AG04450 (cell line): Measurements from ENCODE around the gene PRKAB2. TPM values are rescaled to one million over a fixed set of nuclear protein-coding genes. Genes with fewer than 3 reads are reported as not detected.

Source experiments
- CTCF ChIA-PET: fragments of 300-600, 350-600 bp; formaldehyde crosslinking; extraction: SDS; loops from one replicate; lab custom pipeline; 2022; ENCODE audit warnings: antibody characterized with exemption, inconsistent platforms; lab: Charles Lee
- POLR2A ChIA-PET: fragments of 350-600 bp; formaldehyde crosslinking; extraction: SDS; loops from one replicate; lab custom pipeline; 2021; ENCODE audit warnings: antibody characterized with exemption, inconsistent platforms; lab: Yijun Ruan, JAX
- DNase-seq: peaks from one replicate; pipeline ENCODE4 v3.0.0-alpha.2; 2011; ENCODE audit warnings: low read depth, low spot score
- H3K27ac ChIP-seq: one replicate; pipeline ENCODE4 v1.5.1; 2012; ENCODE audit warnings: low read depth, low read length, control low read depth
- H3K27me3 ChIP-seq: one replicate; pipeline ENCODE4 v1.6.0; 2012; ENCODE audit warnings: low read length; ENCODE audit not compliant: control insufficient read depth, insufficient read depth
- H3K4me3 ChIP-seq: 2 replicates; pipeline ENCODE4 v1.5.1; 2011; ENCODE audit warnings: mild to moderate bottlenecking, low read depth, low read length, control low read depth
- H3K9me3 ChIP-seq: 2 replicates; pipeline ENCODE4 v1.5.1; 2012; ENCODE audit warnings: low read length; ENCODE audit not compliant: control insufficient read depth, insufficient read depth
- CTCF ChIP-seq: IDR thresholded peaks from 2 replicates; pipeline ENCODE4 v1.5.1; 2011; ENCODE audit warnings: low read depth, low read length, control low read depth, inconsistent platforms
- polyA minus RNA-seq: library from RNA; depleted of rRNA, polyadenylated mRNA; stranded (reverse); fragments of >200 nt; gene quantifications from 2 replicates; pipeline ENCODE4 v1.2.3, GENCODE V29; 2011; rRNA and poly(A)+ RNA removed
- polyA plus RNA-seq: library from polyadenylated mRNA; depleted of rRNA; stranded (reverse); fragments of >200 nt; gene quantifications from 2 replicates; pipeline ENCODE4 v1.2.3, GENCODE V29; 2011; rRNA removed

The PRKAB2 gene
- polyA plus RNA-seq (19.1 and 28.1 TPM in 2 replicates), polyA minus RNA-seq (9.2 and 14.6 TPM in 2 replicates)

- H3K27me3 ChIP-seq, result no peaks in the 10 kb centered on the region
- POLR2A ChIA-PET, result interaction anchor here (0.7 to 1.4 kb wide), 3 partner anchors 53 to 71 kb away, joined by 3 read pairs; partner anchors contain the start of genes CHD1L and FMO5
- no peaks in the 10 kb centered on the region; the same call in 1 of the 2 replicates for H3K9me3 ChIP-seq
- CTCF ChIA-PET, result interaction anchor here (0.6 to 3.3 kb wide), 13 partner anchors 9 to 259 kb away, joined by 3 to 33 read pairs (median 4); partner anchors contain the start of gene CHD1L
- H3K4me3 ChIP-seq, result peak within 1 kb of the TSS; percentile 93
- peak within 1 kb of the TSS; percentile 94 for H3K27ac ChIP-seq
- TF ChIP-seq CTCF, result peak; percentile 74
- DNase-seq, result peak; percentile 91
These were observed at the start of gene PRKAB2 for GRCh38 chr1:147172168-147173016. Gene PRKAB2 (minus strand): TSS chr1:147172470. CDS start chr1:147172144, 326 bp downstream.

- DNase-seq, result no peak
- Histone ChIP-seq H3K27ac (no peak overlapping the region), H3K4me3 (no peak overlapping the region), H3K27me3 (no peaks in the 10 kb centered on the region), H3K9me3 (no peaks in the 10 kb centered on the region)
- TF ChIP-seq CTCF, result no peak
- ChIA-PET CTCF (interaction anchor here (0.7 kb wide), 1 partner anchor 26 kb away, joined by 3 read pairs; no protein-coding TSS in a partner anchor), POLR2A (no interaction called here)
These were observed 46.3 kb upstream of the PRKAB2 start for GRCh38 chr1:147218606-147219005.

- Histone ChIP-seq H3K27ac (no peak overlapping the region), H3K9me3 (no peaks in the 10 kb centered on the region), H3K4me3 (no peak overlapping the region), H3K27me3 (no peaks in the 10 kb centered on the region)
- ChIA-PET POLR2A (interaction anchor here (0.5 kb wide), 1 partner anchor 1358 kb away, joined by 5 read pairs; the partner anchor contains the start of gene PIAS3), CTCF (no interaction called here)
- no peak for TF ChIP-seq CTCF
- DNase-seq, result no peak
These were observed 44.9 kb upstream of the PRKAB2 start for GRCh38 chr1:147217141-147217540.

- Histone ChIP-seq H3K27ac (no peak overlapping the region), H3K27me3 (no peaks in the 10 kb centered on the region), H3K9me3 (no peaks in the 10 kb centered on the region), H3K4me3 (no peak overlapping the region)
- no peak for DNase-seq
- ChIA-PET CTCF (no interaction called here), POLR2A (no interaction called here)
- TF ChIP-seq CTCF, result no peak
These were observed 43.9 kb upstream of the PRKAB2 start for GRCh38 chr1:147216124-147216523.

- H3K27me3 ChIP-seq, result no peaks in the 10 kb centered on the region
- DNase-seq, result no peak
- ChIA-PET CTCF (no interaction called here), POLR2A (no interaction called here)
- H3K4me3 ChIP-seq, result no peak overlapping the region
- TF ChIP-seq CTCF, result no peak
- no peak overlapping the region for H3K27ac ChIP-seq
- no peaks in the 10 kb centered on the region for H3K9me3 ChIP-seq
These were observed 43.3 kb upstream of the PRKAB2 start for GRCh38 chr1:147215540-147215916.
